SW480 (cell line): ENCODE data around the gene CCDC12.

Experiments used
- DNase-seq: peaks from one replicate; pipeline ENCODE4 v3.0.0-alpha.2; 2016; ENCODE audit warnings: low spot score

Gene CCDC12

DNA sequence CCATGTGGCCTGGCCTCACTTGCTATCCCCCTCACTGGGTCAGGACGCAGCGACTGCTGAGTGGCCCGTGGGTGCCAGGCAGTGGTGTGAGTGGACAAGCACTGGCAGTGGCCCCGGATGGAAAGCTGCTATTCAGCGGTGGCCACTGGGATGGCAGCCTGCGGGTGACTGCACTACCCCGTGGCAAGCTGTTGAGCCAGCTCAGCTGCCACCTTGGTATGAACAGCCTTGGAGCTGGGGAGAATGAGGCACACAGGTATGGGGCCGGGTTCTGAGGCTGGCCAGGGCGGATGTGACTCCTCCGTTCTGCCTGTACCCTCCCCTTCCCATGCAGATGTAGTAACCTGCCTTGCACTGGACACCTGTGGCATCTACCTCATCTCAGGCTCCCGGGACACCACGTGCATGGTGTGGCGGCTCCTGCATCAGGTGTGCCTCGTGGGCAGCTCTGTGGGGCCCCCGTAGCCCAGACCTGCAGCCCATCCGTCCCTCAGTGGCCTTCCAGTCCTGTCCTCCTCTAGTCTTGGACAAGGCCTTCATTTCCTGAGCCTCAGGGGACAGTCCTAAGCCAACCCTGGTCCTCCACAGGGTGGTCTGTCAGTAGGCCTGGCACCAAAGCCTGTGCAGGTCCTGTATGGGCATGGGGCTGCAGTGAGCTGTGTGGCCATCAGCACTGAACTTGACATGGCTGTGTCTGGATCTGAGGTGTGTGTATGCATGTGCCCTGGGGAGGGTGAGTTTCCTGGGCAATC lies 31.1 kb upstream of the CCDC12 start:
- DNase-seq, result no peak

DNA sequence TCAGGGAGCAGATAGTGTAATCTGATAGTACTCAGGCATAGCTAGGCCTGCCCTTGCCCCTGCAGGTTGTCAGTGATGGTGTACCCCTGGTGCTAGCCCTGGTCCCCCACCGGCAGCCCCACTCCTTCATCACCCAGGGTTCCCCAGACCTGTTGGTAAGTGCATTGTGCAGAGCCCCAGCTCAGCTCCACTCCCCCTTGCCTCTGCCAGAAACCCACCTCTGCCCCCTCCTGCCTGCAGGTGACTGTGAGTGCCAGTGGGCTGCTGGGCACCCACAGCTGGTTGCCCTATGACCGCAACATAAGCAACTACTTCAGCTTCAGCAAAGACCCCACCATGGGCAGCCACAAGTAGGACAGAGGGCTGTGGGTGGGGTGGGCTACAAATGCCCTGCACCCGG lies 30.5 kb upstream of the CCDC12 start:
- no peak for DNase-seq

DNA sequence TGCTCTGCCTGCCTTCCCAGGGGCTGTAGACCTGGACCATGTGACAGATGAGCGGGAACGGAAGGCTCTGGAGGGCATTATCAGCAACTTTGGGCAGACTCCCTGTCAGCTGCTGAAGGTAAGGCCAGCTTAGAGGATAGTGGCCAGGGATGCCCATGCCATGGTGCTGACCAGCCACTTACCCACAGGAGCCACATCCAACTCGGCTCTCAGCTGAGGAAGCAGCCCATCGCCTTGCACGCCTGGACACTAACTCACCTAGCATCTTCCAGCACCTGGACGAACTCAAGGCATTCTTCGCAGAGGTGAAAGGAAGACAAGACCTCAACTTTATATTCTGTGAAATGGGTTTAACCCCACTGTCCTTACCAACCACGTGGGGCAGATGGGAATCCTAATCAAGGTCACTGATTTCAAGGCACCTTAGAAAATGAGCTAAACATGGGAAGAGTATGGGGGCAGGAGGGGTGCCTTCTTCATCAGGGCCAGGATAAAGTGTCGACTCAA lies 29.7 kb upstream of the CCDC12 start:
- DNase-seq, result no peak

DNA sequence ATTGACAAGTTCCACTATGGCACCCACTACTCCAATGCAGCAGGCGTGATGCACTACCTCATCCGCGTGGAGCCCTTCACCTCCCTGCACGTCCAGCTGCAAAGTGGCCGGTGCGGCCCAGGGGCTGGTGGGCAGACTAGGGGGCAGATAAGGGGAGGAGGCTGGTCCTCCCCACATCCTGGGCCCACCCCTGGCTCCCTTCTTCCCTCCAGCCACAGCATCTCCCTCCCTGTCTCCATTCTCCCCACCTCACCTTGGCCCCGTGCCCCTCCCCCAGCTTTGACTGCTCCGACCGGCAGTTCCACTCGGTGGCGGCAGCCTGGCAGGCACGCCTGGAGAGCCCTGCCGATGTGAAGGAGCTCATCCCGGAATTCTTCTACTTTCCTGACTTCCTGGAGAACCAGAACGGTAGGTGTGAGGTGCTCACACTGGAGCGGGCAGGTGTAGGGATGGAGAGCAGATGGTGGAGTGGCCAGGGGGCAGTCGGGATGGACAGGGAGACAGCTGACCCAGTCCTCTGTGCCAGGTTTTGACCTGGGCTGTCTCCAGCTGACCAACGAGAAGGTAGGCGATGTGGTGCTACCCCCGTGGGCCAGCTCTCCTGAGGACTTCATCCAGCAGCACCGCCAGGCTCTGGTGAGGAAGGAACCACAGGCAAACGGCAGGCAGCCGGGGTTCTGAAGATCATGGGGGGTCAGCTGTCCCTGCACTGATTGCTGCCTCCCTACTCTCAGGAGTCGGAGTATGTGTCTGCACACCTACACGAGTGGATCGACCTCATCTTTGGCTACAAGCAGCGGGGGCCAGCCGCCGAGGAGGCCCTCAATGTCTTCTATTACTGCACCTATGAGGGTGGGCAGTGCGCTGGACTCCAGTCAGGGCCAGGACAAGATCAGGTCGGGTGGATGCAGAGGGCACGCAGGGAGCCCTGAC lies 28.9 kb upstream of the CCDC12 start:
- no peak for DNase-seq

DNA sequence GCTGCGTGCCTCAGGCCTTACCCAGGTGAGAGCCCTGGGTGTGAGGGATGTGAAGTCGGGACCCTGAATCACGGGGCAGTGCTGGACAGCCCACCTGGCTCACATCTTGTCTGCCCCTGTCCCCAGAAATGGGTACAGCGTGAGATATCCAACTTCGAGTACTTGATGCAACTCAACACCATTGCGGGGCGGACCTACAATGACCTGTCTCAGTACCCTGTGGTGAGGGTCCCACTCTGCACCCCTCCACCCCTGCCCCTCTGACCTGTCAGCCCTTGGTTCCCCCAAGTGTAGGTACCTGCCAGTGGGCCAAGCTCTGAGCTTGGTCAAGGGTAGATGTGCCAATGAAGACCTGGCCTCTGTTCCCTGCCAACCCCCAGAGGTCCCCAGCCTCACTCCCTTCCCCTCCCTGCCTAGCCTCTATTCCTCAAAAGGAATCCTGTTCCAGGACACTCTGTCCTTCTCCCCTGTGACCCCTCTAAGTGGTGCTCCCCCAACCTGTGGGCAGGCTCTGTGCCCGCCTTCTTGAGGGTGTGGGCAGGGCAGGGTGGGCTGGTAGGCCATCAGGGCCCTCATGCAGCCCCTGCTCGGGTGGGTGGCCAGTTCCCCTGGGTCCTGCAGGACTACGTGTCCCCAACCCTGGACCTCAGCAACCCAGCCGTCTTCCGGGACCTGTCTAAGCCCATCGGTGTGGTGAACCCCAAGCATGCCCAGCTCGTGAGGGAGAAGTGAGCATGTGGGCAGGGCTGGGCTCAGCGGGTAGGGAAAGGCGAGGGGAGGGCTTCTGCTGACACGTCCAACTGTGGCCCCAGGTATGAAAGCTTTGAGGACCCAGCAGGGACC lies 28.0 kb upstream of the CCDC12 start:
- no peak for DNase-seq

DNA sequence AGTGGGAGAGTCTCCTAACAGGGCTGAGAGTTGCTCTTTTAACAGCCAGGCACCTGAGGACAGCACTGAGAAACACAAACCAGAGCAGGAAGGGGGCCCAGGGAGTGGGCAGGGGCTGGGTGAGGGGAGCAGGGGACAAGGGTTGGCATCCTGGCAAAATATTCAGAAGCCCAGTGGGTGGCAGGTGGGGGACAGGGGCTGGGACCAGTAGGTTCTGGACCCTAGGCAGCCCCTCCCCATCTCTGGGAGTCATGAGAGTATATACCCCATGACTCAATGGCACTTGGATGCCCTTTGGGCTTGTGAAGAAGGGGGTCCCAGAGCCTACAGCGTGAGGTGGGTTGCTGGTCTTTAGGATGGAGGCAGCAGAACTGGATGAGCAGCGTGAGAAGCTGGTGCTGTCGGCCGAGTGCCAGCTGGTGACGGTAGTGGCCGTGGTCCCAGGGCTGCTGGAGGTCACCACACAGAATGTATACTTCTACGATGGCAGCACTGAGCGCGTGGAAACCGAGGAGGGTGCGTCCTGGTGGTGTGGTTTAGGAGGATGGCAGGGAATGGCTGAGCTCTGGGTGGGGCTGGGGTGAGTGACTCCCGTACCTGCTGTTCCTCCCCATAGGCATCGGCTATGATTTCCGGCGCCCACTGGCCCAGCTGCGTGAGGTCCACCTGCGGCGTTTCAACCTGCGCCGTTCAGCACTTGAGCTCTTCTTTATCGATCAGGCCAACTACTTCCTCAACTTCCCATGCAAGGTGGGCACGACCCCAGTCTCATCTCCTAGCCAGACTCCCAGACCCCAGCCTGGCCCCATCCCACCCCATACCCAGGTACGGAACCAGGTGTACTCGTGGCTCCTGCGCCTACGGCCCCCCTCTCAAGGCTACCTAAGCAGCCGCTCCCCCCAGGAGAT lies 27.2 kb upstream of the CCDC12 start:
- no peak for DNase-seq

DNA sequence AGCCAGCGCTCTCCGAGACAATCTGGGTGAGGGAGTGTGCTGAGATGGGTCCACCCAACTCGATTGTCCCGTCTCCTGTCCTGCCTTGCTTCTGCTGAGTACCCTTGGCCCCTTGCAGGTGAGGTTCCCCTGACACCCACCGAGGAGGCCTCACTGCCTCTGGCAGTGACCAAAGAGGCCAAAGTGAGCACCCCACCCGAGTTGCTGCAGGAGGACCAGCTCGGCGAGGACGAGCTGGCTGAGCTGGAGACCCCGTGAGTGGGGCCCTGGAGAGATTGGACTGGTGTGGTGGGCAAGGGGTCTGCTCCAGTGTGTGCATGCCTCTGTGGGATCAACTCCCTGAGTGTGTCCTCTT lies 26.5 kb upstream of the CCDC12 start:
- DNase-seq, result no peak

DNA sequence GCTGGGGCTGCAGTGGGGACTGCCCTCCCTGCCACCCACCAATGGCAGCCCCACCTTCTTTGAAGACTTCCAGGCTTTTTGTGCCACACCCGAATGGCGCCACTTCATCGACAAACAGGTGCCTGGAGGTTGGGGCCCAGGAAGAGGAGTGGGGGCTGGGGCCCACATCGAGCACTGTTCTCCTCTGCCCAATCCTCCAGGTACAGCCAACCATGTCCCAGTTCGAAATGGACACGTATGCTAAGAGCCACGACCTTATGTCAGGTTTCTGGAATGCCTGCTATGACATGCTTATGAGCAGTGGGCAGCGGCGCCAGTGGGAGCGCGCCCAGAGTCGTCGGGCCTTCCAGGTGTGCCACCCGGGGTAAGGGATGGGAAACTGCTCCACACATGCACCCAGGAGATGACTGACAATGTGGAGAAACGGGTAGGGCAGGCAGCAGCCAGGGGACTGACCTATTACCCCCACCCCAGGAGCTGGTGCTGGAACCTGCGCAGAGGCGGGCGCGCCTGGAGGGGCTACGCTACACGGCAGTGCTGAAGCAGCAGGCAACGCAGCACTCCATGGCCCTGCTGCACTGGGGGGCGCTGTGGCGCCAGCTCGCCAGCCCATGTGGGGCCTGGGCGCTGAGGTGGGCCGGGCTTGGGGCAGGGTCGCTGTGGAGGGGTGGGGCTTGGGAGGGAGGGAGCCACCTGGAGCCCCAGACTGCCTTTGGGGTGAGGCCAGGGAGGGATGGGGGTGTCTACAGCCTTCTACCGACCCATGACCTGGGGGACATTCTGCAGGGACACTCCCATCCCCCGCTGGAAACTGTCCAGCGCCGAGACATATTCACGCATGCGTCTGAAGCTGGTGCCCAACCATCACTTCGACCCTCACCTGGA lies 25.9 kb upstream of the CCDC12 start:
- no peak for DNase-seq

DNA sequence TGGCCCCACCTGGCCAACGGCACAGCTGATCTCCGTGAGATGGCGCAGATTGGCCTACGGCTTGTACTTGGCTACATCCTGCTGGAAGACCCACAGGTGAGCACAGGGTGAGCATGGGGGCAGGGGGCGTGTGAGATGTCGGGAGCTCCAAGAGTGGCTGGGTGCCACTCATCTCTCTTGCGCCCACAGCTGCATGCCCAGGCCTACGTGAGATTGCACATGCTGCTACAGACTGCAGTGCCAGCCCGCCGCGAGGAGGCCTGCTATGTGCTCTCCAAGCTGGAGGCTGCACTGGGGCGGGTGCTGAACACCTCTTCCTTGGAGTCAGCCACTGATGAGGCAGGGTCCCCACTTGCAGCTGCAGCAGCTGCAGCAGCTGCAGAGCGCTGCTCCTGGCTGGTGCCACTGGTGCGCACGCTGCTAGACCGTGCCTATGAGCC lies 25.2 kb upstream of the CCDC12 start:
- DNase-seq, result no peak

DNA sequence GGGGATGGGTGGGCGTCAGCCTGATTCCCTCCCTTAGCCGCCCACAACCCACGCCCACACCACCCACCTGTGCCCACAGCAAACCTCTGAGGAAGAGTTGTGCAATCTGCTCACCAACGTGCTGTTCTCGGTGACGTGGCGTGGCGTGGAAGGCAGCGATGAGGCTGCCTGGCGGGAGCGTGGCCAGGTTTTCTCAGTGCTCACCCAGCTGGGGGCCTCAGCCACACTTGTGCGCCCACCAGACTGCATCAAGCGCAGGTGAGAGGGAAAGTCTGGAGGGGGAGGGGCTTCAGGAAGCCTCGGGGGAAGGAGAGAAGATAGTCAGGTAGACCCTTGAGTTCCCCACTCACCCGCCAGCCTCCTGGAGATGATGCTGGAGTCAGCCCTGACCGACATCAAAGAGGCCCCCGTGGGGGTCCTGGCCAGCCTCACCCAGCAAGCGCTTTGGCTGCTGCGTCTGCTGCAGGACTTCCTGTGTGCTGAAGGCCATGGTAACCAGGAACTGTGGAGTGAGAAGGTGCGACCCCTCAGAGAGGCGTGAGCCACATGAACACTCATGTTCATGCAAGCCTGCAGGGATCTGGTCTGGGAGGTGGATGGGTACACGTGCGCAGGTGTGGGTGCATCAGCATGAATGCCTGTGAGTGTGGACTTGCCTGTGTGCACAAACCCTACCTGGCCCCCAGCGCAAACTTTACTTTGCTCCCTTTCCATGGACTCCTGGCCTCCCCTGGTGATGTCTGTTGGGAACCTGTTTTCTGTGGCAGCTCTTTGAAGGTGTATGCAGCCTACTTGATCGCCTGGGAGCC lies 24.6 kb upstream of the CCDC12 start:
- DNase-seq, result no peak

DNA sequence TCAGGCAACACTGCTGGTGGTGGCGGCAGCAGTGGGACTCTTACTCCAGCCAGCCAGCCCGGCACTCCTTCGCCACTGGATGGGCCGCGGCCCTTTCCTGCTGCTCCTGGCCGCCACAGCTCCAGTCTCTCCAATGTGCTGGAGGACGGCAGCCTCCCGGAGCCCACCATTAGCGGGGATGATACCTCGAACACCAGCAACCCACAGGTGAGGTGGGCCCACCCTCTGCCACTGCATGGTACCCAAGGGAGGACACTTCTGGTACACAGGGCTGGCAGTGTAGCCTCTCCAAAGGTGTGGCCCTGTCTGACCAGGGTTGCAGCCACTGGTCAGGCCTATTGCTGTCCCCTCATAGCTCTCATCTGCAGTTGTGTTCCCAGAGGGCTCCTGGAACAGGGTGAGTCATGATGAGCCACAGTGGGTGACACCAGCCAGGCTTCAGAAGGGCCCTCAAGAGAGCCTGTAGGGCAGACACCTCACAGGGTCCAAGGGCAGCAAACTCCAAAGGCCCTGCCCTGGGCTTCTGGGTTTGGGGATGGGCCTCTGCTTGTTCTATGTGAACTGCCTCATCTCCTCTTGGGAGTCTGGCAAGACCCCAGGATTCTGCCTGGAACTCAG lies 23.8 kb upstream of the CCDC12 start:
- DNase-seq, result no peak

DNA sequence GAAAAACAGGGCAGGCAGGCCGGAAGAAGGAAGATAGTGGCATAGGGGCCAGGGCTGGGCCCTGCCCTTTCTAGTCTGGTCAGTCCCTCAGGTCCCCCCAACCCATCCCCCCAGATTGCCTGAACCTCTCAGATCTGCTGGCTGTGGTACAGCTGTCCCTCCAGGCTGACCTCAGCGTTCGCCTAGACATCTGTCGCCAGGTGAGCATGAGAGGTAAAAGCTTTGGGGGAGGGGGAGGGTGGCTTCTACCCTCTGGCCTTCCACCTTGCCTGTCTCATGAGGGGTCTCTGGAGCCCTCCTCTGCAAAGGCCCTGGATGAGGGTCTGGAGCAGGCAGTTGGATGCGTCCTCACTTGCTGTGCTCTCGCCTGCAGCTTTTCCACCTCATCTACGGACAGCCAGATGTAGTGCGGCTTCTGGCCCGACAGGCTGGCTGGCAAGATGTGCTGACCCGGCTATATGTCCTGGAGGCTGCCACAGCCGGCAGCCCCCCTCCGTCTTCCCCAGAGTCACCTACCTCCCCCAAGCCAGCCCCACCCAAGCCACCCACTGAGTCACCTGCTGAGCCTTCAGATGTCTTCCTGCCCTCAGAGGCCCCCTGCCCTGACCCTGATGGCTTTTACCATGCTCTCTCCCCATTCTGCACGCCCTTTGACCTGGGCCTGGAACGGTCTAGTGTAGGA lies 23.1 kb upstream of the CCDC12 start:
- no peak for DNase-seq

DNA sequence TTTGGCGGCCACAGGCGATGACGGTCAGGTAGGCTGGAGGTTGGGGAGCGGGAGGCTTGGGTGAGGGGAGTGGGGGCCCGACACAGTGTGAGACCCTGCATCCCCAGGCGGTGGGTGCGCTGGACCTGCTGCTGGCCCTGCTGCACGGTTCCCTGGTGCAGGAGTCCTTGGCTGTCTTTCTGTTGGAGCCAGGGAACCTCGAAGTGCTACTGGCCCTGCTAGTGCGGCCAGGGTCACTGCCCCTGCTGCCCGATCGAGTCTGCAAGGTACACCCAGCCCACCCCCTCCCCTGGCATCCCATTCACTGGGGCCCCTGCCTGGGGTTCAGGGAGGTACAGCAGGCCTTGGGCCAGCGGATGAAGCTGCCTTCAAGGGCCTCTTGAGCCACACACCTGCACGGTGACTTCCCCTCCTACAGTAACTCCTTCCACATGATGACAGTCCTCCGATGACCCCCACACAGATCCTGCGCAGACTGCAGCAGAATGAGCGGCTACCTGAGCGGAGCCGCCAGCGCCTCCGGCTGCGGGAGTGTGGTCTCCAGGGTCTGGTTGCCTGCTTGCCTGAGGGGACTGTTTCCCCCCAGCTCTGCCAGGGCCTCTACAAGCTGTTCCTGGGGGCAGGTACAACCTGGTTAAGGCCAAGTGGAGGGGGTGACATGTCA lies 22.4 kb upstream of the CCDC12 start:
- DNase-seq, result no peak

DNA sequence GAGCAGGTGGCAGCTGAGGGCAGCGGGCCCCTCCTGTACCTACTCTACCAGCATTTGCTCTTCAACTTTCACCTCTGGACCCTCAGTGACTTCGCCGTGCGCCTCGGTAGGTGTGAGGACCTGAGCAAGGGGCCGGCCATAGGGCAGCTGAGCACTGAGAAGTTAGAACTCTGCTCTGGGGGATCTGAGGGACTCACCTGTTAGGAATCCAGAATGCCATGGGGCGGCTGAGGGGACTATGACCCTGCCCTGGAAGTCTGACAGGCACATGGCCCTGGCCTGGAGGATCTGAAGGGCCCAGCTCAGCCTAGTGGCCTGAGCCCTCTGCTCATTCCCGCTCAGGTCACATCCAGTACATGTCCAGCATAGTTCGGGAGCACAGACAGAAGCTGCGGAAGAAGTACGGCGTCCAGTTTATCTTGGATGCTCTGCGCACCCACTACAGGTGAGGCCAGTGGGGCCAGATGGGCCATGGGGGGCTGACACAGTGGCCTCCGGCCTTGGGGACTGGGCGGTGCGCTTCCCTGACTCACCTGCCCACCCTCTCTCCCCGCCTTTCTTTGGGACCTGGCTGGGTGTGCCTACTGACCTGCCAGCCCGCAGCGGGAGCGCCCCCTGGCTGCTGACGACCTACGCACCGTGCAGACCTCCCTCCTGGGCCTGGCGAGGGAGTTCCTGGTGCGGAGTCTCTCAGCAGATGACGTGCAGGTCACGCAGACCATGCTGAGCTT lies 21.7 kb upstream of the CCDC12 start:
- peak; percentile 54 for DNase-seq

DNA sequence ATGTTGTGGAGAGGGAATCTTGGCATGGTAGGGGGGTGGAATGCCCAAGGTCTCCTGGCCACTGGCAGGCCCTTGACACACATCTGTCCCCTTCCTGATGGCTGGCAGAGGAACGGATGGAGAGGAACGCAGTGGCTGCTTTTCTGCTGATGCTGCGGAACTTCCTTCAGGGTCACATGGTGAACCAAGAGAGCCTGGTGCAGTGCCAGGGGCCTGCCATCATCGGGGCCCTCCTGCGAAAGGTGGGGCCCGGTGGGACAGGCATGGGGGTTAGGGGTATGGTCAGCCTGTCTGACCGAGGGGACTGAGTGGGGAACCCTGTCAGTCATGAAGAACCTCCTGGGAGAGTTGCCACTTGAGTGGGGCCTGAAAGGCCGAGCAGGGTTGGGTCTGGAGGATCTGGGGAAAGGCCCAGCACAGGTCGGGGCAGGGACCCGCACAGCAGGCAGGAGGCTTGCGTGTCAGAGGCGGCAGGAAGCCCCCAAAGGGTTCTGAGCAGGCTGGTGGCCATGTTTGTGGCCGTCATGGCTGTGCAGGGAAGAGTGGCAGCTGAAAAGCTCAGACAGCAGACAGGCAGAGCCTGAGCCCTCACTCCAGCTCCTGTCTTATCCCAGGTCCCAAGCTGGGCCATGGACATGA lies 21.0 kb upstream of the CCDC12 start:
- no peak for DNase-seq

DNA sequence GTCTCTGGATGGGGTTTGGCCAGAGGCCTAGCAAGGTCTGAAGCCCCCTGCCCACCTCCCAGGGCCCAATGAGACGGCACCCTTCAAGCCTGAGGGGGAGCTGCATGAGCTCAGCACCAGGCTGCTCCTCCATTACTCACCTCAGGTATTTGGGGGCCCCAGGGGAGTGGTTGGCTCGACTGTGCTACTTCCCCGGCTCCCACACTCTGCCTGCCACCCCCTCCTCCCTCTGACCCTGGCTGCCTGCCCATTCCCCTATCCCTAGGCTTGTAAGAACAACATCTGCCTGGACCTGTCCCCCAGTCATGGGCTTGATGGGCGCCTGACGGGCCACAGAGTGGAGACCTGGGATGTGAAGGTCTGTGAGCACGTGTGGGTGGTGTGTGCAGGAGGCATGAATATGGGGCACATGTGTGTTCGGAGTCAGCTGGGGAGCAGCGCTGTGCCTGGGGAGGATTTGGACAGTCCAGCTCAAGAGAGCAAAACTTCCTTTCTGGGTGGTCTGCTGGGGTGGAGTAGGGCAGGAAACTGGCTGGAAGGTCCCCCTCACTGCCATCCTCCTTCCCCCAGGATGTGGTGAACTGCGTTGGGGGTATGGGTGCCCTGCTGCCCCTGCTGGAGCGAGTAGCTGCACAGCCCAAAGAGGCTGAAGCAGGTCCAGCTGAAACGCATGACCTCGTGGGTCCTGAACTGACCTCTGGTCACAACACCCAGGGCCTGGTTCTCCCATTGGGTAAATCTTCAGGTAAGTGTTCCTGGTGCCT lies 20.3 kb upstream of the CCDC12 start:
- DNase-seq, result no peak
